Body of pancreas (tissue), 4 donors: ENCODE data around the gene TAS2R4.

Source experiments
- POLR2A ChIP-seq, 3 donors: fragments of 450-650 bp; IDR thresholded peaks; one replicate each; pipeline ENCODE4 v1.6.1; 2016; ENCODE audit warnings: antibody characterized with exemption in 3 of 3, mild to moderate bottlenecking in 2 of 3
- TF ChIP-seq, protein P1 (sequence below), 7 experiments: fragments of 450-650 bp in 4 of 7; fragments of 200-600 bp in 3 of 7; sonication (generic) in 3 of 7; IDR thresholded peaks; one replicate each; pipeline ENCODE4 v1.5.1; 2016 to 2019; ENCODE audit warnings: antibody characterized with exemption in 7 of 7

DNA sequence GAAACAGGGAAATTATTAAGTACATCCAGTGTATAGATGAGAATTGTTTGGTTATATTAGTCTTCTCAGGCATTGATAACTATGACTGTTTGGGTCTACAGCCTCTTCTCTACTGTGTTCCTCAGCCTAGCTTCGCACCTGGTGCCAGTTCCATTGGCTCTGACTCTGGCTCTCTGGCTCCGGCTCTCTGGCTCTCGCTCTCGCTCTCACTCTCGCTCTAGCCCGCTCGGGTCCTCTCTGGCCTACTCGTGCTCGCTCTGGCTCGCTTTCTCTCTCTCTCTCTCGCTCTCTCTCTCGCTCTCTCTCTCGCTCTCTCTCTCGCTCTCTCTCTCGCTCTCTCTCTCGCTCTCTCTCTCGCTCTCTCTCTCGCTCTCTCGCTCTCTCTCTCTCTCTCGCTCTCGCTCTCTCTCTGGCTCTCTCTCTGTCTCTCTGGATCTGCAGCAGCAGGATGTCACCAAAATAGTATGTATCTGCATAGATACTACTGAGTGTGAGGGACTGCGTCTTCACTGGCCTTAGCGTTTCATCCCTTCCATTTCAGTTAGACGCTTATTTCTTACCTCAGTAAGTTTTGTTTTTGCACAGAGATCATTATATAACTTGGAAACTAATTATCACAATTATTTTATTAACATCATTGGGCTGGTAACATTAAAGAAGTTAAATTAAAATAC, 44.9 kb upstream of the TAS2R4 start:
- TF ChIP-seq, protein P1, sequence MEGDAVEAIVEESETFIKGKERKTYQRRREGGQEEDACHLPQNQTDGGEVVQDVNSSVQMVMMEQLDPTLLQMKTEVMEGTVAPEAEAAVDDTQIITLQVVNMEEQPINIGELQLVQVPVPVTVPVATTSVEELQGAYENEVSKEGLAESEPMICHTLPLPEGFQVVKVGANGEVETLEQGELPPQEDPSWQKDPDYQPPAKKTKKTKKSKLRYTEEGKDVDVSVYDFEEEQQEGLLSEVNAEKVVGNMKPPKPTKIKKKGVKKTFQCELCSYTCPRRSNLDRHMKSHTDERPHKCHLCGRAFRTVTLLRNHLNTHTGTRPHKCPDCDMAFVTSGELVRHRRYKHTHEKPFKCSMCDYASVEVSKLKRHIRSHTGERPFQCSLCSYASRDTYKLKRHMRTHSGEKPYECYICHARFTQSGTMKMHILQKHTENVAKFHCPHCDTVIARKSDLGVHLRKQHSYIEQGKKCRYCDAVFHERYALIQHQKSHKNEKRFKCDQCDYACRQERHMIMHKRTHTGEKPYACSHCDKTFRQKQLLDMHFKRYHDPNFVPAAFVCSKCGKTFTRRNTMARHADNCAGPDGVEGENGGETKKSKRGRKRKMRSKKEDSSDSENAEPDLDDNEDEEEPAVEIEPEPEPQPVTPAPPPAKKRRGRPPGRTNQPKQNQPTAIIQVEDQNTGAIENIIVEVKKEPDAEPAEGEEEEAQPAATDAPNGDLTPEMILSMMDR (IDR thresholded peaks at IDR 0.05) = peak in 1 of 7 experiments; percentile 7
- TF ChIP-seq POLR2A (IDR thresholded peaks at IDR 0.05) = no peak
